GM20000 (cell line): ENCODE data around the gene TRPC3.

ENCODE experiments used
- DNase-seq: peaks from one replicate; pipeline ENCODE4 v3.0.0; 2012; ENCODE audit warnings: low spot score
- CTCF ChIP-seq: IDR thresholded peaks from 2 replicates; pipeline ENCODE4 v1.5.1; 2012; ENCODE audit warnings: mild to moderate bottlenecking, control low read depth; ENCODE audit errors: extremely low read depth, missing control alignments

Gene TRPC3

DNA sequence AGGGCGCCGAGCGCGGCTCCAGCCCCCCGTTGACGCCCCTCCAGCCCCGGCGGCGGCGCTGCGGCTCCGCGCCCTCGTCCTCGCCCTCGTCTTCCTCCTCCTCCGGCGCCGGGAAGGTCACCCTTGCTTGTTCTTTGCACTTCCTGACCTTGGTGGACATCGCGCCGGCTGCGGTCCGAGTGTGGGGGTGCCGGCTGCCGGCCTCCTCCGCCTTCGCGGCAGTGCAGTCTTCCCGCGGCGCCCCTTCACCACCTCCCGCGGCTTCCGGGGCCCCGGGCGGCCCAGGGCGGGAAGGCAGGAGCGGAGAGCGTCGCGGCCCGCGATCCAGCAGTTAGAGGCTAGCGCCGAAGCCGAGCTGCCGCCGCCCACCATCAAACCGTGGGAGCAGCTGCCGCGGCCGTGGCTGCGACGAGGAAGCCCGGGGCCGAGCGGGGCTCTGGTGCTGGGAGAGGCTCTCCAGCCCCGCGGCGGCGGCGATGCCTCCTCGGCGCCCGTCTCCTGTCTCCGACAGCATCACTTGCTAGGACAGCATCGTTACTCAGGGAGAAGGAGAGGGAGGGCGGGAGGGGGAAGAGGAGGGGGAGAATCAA is at the start of gene TRPC3:
TSS of gene TRPC3 (minus strand) at position 540 of the 590 bp plus-strand sequence. CDS start at position 160, 380 bp downstream.
- TF ChIP-seq CTCF: no peak
- DNase-seq: peak; percentile 71

GRCh38 chr4:122000849-122001248 is 49.0 kb upstream of the TRPC3 start:
- DNase-seq: no peak
- TF ChIP-seq CTCF: no peak

- no peak for DNase-seq
- TF ChIP-seq CTCF: no peak
Observed at GRCh38 chr4:121998024-121998423, 46.2 kb upstream of the TRPC3 start.

- no peak for DNase-seq
- TF ChIP-seq CTCF: no peak
Observed at GRCh38 chr4:121995790-121996537, 44.1 kb upstream of the TRPC3 start.

GRCh38 chr4:121991968-121992367 is 40.1 kb upstream of the TRPC3 start:
- no peak for DNase-seq

GRCh38 chr4:121990489-121990888 is 38.6 kb upstream of the TRPC3 start:
- DNase-seq: no peak
- TF ChIP-seq CTCF: no peak

More at GRCh38 chr4:121991968-121992367, 40.1 kb upstream of the TRPC3 start:
- TF ChIP-seq CTCF: no peak

DNA sequence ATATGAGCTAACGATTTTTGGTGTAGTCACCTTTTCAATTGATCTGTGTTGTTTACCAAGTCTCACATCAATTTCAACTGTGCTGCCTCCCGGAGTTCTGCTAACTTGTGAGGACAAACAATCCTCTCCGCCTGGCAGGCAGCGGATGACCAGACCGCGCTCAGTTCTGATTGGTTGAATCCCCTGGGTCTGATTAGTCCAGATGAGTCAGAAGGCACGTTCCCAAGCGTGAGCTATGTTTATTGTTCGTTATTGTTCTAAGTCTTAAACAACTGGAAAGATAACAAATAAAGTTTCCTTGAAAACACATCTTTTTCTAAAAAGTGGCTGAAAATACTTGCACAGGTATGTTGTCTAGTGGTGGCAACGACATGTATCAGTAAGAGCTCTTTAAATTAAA is 37.9 kb upstream of the TRPC3 start:
- TF ChIP-seq CTCF: no peak
- no peak for DNase-seq
